GM21619 (cell line): ENCODE data around the gene ADAM12.
"Not testable (repeated sequence)": the region's sequence is repeated elsewhere in the genome, so short reads cannot be mapped to it uniquely, and the experiment has no call there.

Experiments
- ATAC-seq: cut with Tn5 transposase; IDR thresholded peaks from one replicate; pipeline ENCODE4 v1.9.1; 2021; ENCODE audit not compliant: unreplicated experiment

ADAM12 gene

GRCh38 chr10:126264102-126265018 lies 123.9 kb downstream of the ADAM12 start:
- no peak for ATAC-seq

DNA sequence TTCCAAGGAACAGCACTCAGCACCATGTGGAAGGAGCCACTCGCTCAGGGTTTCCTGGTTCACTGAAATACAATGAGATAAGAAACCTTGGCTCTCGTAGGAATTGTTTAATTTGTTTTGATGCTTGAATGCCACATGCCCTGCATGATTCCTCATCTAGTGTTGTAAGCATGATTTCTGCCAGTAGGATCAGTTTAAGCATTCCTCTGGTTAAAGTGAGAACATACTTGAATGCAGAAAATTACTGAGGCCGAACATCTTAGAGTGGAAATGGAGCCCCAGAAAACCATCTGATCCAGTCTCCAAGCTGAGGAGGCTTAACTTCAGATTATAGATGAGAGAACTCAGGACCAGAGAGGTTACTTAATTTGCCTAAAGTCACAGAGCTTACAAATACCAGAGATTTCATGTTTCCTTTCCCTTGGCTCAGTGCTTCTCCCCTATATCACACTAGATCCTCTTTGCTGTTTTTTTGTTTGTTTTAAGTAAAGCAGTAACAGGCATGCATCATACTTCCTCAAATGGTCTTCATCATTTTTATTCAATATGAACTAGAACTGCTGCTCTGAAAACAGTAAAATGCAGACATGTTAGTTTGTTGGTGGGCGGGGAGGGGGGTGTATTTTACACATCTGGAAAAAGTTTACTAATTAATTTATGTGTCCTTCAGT lies 125.1 kb downstream of the ADAM12 start:
- ATAC-seq, result no peak

- ATAC-seq, result no peak
These were observed 125.9 kb downstream of the ADAM12 start for GRCh38 chr10:126262233-126262838.

- ATAC-seq, result no peak
These were observed 128.4 kb downstream of the ADAM12 start for GRCh38 chr10:126259760-126260479.

GRCh38 chr10:126256864-126257263 lies 131.4 kb downstream of the ADAM12 start:
- no peak for ATAC-seq

- ATAC-seq, result no peak
These were observed 133.0 kb downstream of the ADAM12 start for GRCh38 chr10:126255313-126255712.

DNA sequence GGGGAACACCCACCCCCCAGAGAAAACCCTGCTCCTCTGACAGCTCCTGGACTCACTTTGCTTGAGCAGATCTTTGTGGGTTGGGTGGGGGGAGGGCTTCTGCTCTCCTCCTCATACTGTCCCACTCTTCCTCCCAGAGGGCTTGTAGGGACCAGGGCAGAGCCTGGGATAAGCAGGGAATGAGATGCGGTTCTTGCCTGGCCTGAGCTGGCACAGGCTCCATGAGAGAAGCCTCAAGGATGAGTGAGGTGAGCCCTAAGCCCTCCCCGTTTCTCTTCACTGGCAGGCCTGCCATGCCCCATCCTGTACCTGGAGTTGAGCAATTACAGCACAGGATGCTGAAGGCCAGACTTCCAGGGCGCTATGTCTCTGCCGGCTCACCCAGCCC lies 134.7 kb downstream of the ADAM12 start:
- ATAC-seq, result no peak

GRCh38 chr10:126252884-126253610 lies 135.2 kb downstream of the ADAM12 start:
- ATAC-seq, result no peak

GRCh38 chr10:126251778-126252407 lies 136.4 kb downstream of the ADAM12 start:
- no peak for ATAC-seq

DNA sequence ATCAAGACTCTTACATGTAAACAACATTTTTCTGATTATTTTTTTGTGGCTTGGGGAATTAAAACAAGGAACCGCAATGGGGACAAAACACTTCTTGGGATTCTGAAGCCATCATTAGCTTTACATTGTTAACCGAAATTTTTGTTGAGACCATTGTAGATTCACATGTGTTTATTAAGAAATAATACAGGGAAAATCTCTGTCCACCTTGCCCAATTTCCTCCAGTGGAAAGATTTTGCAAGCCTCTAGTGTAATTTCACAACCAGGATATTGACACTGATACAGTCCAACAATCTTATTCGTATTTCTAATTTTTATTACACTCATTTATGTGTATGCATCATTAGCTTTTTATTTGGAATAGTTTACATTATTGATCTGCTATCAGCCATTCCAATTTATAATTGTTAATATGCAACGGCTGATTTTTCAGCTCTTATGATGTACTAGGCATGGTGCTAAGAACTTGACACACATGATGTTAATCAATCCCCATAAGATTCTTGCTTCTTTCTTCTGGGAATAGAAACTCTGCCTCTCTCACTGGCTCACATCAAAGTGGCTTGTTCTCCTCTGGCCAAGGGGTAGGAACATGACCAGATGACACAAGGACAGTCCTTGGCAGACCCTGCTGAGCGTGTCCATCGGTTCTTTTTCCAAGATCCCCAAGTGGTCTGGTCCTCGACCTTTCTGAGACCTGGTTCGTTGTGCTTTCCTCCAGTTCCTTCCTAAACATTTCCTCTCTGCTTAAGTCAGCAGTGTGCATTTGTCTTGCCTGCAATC lies 137.6 kb downstream of the ADAM12 start:
- no peak for ATAC-seq

DNA sequence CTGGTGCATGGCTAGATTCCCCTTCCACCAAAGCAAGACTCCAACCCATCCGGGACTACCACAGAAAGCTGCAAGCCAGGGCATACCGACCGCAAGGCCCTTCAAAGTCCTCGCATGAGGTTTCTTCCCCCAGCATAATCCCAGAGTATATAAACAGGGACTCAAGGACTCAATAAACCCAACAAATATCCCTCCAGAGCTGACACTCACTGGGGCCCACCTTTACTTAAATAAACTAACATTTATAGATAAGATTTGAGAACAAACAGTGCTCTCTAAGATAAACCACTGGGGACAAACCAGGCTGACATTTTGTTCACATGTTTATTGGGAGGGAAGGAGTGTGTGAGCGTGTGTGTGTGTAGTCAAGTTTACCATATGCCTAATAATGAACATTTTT lies 138.2 kb downstream of the ADAM12 start:
- no peak for ATAC-seq

DNA sequence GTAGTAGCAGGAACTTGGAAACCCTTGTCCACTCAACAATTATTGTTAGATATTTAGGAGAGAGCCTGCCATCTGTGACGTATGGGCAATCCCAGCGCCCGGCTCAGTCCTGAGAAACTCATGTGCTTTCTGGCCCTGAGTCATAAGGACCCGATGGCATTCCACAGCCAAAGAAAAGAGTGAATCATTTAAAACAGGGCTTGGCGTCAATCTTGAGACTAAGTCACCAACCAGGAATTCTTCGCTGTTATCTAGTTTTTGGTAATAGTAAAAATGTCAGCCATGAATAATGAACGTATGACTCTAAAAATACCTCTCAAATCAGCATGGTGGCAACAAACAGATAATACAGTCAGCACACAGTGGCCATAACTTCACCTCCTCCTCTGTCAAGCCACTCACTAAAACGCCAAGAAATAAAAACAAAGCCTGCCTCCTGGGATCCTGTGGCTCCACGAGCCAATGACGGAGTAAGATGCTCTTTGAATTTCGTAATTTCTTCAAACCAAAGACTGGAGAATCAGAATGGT lies 140.8 kb downstream of the ADAM12 start:
- ATAC-seq, result no peak

GRCh38 chr10:126246396-126246795 lies 141.9 kb downstream of the ADAM12 start:
- not testable (repeated sequence) for ATAC-seq

DNA sequence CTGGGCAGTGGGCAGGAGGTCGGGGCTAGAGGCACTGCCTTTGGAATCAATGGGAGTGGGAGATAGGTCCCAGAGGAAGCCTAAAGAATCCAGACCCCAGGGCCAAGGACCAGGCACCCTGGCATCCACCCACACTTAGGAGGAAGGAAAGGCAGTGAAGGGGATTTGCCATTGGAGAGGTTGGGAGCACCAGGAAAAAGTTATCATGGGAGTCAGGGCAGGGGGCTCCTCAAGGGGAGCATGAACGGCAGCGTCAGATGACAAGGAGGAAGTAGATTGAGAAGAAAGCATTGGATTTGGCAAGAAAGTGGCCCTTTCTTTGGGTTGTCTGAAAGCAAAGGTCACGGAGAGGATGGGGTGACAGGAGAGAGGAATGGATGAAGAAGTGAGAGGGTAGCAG lies 142.8 kb downstream of the ADAM12 start:
- ATAC-seq, result no peak

DNA sequence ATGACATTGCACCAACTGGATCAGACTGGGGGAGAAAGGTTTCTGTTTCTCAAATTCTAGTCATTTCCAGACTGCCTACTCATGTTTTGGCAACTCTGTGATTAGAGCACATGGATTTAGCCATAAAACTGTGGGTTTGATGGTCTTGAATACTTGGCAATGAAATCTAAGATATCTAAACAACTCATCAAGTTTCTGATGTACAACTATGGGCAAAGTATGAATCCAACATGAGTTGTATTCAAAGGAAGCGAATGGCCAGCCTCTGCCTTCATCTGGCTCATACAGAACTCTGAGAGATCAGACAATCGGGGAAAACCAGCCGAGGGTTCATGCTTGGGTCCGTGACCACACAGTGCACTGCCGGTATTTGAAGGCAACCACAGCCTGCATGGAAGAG lies 144.3 kb downstream of the ADAM12 start:
- no peak for ATAC-seq

DNA sequence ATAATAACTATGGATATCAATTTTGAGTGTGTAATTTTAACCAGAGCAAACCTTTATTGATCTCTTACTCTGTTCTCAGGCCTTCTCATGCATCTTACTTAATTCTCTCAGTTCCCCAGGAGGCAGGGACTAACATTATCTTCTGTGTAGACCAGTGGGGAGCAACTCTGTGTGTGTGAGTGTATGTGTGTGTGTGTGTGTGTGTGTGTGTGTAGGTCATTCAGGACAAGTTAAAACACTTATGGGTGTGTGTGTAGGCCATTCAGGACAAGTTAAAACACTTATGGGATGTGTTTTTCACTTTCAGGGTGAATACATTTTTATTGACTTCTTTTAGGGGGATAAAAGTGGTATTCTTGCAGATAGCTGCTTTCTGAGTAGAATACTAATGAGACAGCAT lies 145.0 kb downstream of the ADAM12 start:
- ATAC-seq, result no peak

GRCh38 chr10:126242397-126243260 lies 145.6 kb downstream of the ADAM12 start:
- ATAC-seq, result no peak

DNA sequence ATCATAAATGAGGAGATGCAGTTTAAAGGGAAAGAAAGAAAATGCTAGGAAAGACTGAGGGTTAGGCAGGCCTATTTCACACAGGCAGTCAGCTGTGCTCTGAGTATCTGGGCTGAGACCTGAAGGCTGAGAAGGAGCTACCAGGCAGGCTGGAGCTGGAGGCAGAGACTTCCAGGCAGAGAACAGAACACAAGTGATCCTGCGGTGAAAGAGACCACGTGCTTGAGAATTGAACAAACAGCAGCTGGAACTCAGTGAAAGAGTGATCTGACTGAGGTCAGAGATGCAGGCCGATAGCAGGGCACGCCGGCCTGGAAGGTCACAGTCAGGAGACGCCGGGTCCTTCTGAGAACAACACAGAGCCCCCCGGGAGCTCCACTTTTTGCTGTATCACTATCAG lies 147.8 kb downstream of the ADAM12 start:
- no peak for ATAC-seq
